ENCODE data around the gene OR6B1. TPM values are rescaled to one million over a fixed set of nuclear protein-coding genes. Genes with fewer than 3 reads are reported as not detected.
A peak's percentile ranks its signal among the peaks of the same experiment; 100 is the strongest.

Gene OR6B1
- total and polyA plus RNA-seq, 2 experiments from 2014 or later: not detected

DNA sequence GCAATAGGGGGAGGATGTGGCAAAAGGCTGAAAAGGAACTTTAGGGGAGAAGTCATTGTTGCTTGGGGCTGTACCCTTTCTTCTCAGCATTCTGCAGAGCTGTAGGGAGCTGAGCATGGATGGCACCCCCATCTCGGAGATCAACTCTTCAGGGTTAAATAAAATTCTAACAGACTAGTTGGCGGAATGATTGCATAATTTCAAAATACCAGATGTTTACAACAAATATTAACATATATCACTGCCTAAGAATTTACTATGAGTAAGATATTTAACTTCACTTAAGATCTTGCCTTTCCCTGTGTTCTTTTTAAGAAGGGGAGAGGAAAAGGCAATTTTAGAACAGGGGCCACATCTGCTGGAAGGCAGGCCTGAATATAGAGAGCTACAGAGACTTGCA, 46.0 kb upstream of the OR6B1 start:
- peaks cover 3% of the 10 kb centered on the region; the same call in 1 of the 2 replicates for H3K4me1 ChIP-seq (ENCODE audit: insufficient read depth)
- no peak overlapping the region for H3K4me2 ChIP-seq
- ATAC-seq: no peak
- H3K27ac ChIP-seq (ENCODE audit: low read depth): no peak overlapping the region
- no peaks in the 10 kb centered on the region for H3K36me3 ChIP-seq (ENCODE audit: insufficient read depth)
- Mint-ChIP-seq H3K4me1 (peaks cover 16% of the 10 kb centered on the region), H3K27me3 (ENCODE audit: insufficient read depth, low read depth, poor library complexity) (no peaks in the 10 kb centered on the region), H3K4me3 (no peak overlapping the region), H3K9me3 (no peaks in the 10 kb centered on the region; the same call in 2 of the 3 replicates), H3K36me3 (ENCODE audit: low read depth) (no peaks in the 10 kb centered on the region), H3K27ac (no peak overlapping the region)
- no peaks in the 10 kb centered on the region for H3K79me2 ChIP-seq (replicated peaks; ENCODE audit: insufficient read depth)
- H3K9me2 ChIP-seq (ENCODE audit: insufficient read depth): peaks cover 5% of the 10 kb centered on the region
- no peaks in the 10 kb centered on the region for H4K20me1 ChIP-seq (replicated peaks; ENCODE audit: insufficient read depth)
- H2AFZ ChIP-seq: peak overlapping the region; percentile 3; the same call in 1 of the 2 replicates
- no peaks in the 10 kb centered on the region for H3K27me3 ChIP-seq (ENCODE audit: insufficient read depth)
- DNase-seq (ENCODE audit: low spot score): no peak
- TF ChIP-seq EZH2phosphoT487 (IDR thresholded peaks at IDR 0.05; ENCODE audit: unreplicated experiment) (no peak), POLR2AphosphoS5 (IDR thresholded peaks at IDR 0.05; ENCODE audit: low read depth) (no peak), ZNF331 (CRISPR knock-in tag; IDR thresholded peaks at IDR 0.05; ENCODE audit: low read depth) (no peak), REST (IDR thresholded peaks at IDR 0.05; ENCODE audit: unreplicated experiment) (no peak), CREB1 (CRISPR knock-in tag; IDR thresholded peaks at IDR 0.05; ENCODE audit: low read depth) (no peak), EZH2 (IDR thresholded peaks at IDR 0.05; ENCODE audit: low read depth, unreplicated experiment) (no peak), ZNF462 (CRISPR knock-in tag; IDR thresholded peaks at IDR 0.05) (no peak), JUNB (IDR thresholded peaks at IDR 0.05; ENCODE audit: unreplicated experiment) (no peak), STAT1 (IDR thresholded peaks at IDR 0.05; ENCODE audit: unreplicated experiment) (no peak), ZNF114 (CRISPR knock-in tag; IDR thresholded peaks at IDR 0.05) (no peak), NANOG (IDR thresholded peaks at IDR 0.05; ENCODE audit: borderline replicate concordance) (no peak), ETS1 (IDR thresholded peaks at IDR 0.05) (no peak)
- TF ChIP-seq, protein P1, sequence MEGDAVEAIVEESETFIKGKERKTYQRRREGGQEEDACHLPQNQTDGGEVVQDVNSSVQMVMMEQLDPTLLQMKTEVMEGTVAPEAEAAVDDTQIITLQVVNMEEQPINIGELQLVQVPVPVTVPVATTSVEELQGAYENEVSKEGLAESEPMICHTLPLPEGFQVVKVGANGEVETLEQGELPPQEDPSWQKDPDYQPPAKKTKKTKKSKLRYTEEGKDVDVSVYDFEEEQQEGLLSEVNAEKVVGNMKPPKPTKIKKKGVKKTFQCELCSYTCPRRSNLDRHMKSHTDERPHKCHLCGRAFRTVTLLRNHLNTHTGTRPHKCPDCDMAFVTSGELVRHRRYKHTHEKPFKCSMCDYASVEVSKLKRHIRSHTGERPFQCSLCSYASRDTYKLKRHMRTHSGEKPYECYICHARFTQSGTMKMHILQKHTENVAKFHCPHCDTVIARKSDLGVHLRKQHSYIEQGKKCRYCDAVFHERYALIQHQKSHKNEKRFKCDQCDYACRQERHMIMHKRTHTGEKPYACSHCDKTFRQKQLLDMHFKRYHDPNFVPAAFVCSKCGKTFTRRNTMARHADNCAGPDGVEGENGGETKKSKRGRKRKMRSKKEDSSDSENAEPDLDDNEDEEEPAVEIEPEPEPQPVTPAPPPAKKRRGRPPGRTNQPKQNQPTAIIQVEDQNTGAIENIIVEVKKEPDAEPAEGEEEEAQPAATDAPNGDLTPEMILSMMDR (conservative IDR thresholded peaks at IDR 0.05; ENCODE audit: low read depth in 2 of 2): no peak
- H3K4me3 ChIP-seq: no peak overlapping the region
- H3F3A ChIP-seq (replicated peaks; ENCODE audit: low read depth): no peaks in the 10 kb centered on the region
